Stimulated activated CD4-positive, alpha-beta T cell treated with anti-CD3 and anti-CD28 coated beads, TNF-alpha, amount 100 ng/mL, for 1 hour (primary cell): ENCODE measurements around the gene KRT33A.
"Not testable (repeated sequence)": the region's sequence is repeated elsewhere in the genome, so short reads cannot be mapped to it uniquely, and the experiment has no call there.

Experiments used
- DNase-seq, 3 donors: peaks; one replicate each; pipeline ENCODE4 v3.0.0-alpha.2; 2020; ENCODE audit warnings: low read depth in 3 of 3, low spot score in 1 of 3

KRT33A gene

GRCh38 chr17:41366070-41366469 lies 15.4 kb upstream of the KRT33A start:
- DNase-seq, result no peak

- DNase-seq, result no peak
These were observed 13.3 kb upstream of the KRT33A start for GRCh38 chr17:41363881-41364280.

GRCh38 chr17:41360296-41360995 lies 9.8 kb upstream of the KRT33A start:
- no peak for DNase-seq

- DNase-seq, result no peak
These were observed 3.9 kb upstream of the KRT33A start for GRCh38 chr17:41354536-41354935.

- no peak for DNase-seq
These were observed 2.2 kb upstream of the KRT33A start for GRCh38 chr17:41352597-41353366.

- DNase-seq, result no peak
These were observed 549 bp upstream of the KRT33A start for GRCh38 chr17:41351177-41351576.

- DNase-seq, result no peak
These were observed 2.5 kb downstream of the KRT33A start for GRCh38 chr17:41347869-41348760.

GRCh38 chr17:41346421-41346820 lies 4.2 kb downstream of the KRT33A start:
- DNase-seq, result not testable (repeated sequence)

GRCh38 chr17:41345992-41346391 lies 4.6 kb downstream of the KRT33A start:
- DNase-seq, result no peak

- DNase-seq, result no peak
These were observed 7.6 kb downstream of the KRT33A start for GRCh38 chr17:41343029-41343428.

- DNase-seq, result peak in 1 of 3 donors; percentile 41
These were observed 9.4 kb downstream of the KRT33A start for GRCh38 chr17:41340934-41341861.

- DNase-seq, result no peak
These were observed 10.1 kb downstream of the KRT33A start for GRCh38 chr17:41340494-41340893.

- no peak for DNase-seq
These were observed 11.0 kb downstream of the KRT33A start for GRCh38 chr17:41339571-41340172.

- DNase-seq, result peak in 2 of 3 donors; percentile 12 to 32
These were observed 11.6 kb downstream of the KRT33A start for GRCh38 chr17:41338961-41339485.

GRCh38 chr17:41335747-41336146 lies 14.9 kb downstream of the KRT33A start:
- DNase-seq, result no peak

GRCh38 chr17:41334385-41335305 lies 16.0 kb downstream of the KRT33A start:
- DNase-seq, result no peak

- DNase-seq, result no peak
These were observed 16.8 kb downstream of the KRT33A start for GRCh38 chr17:41333836-41334235.

- no peak for DNase-seq
These were observed 17.5 kb downstream of the KRT33A start for GRCh38 chr17:41333098-41333497.

GRCh38 chr17:41332239-41332638 lies 18.4 kb downstream of the KRT33A start:
- DNase-seq, result no peak
